ENCODE results near the gene RBM14.

RBM14 gene

DNA sequence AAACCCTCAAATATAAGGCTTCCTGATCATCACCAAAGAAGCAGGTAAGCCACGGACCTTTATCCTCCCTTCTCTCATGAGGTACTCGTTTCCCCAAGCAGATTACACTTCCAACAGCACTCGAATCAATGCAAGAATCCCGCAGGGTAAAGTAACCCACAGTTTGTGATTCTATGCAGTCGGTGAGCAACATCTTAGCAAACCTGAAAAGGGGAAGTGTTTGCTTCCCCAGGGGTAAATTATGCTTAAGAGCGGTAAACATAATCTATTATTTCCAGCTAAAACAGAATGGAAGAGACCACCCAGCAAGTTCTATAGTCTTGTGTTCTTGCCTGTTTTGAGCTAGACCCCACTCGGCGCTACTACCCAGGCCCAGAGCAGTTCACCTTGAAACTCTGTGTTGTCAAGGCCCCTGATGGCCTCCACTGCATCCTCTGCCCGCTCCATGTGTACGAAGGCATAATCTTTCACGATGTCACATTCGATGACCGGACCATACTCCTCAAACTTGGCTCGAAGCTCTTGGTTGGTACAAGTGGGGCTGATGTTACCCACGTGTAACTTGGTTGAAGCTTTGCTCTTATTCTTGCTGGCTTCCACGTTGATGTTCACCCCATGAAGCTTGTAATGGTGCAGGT lies 60.0 kb downstream of the RBM14 start:
- TF ChIP-seq, protein P1, sequence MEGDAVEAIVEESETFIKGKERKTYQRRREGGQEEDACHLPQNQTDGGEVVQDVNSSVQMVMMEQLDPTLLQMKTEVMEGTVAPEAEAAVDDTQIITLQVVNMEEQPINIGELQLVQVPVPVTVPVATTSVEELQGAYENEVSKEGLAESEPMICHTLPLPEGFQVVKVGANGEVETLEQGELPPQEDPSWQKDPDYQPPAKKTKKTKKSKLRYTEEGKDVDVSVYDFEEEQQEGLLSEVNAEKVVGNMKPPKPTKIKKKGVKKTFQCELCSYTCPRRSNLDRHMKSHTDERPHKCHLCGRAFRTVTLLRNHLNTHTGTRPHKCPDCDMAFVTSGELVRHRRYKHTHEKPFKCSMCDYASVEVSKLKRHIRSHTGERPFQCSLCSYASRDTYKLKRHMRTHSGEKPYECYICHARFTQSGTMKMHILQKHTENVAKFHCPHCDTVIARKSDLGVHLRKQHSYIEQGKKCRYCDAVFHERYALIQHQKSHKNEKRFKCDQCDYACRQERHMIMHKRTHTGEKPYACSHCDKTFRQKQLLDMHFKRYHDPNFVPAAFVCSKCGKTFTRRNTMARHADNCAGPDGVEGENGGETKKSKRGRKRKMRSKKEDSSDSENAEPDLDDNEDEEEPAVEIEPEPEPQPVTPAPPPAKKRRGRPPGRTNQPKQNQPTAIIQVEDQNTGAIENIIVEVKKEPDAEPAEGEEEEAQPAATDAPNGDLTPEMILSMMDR (IDR thresholded peaks at IDR 0.05; ENCODE audit: low read depth, low read length, missing control alignments) = no peak
- Histone ChIP-seq H3K4me3 (ENCODE audit: low read depth, low read length) (peak overlapping the region; percentile 17), H3K27ac (no peak overlapping the region), H3K27me3 (replicated peaks) (no peaks in the 10 kb centered on the region), H3K36me3 (replicated peaks) (peaks cover 6% of the 10 kb centered on the region)
- in situ Hi-C loops (cut with HindIII; ENCODE audit: low pct_ligation_motif_present, low sequenced_read_pairs) = no loop called here
- no peak for DNase-seq

Data from brain microvascular endothelial cell (primary cell).